IPS-NIHi7 (cell line): ENCODE measurements around the gene GCDH.
"Not testable (repeated sequence)": the region's sequence is repeated elsewhere in the genome, so short reads cannot be mapped to it uniquely, and the experiment has no call there.

Experiments used
- DNase-seq: peaks from one replicate; pipeline ENCODE4 v3.0.0; 2012; ENCODE audit warnings: mixed read lengths; ENCODE audit errors: extremely low spot score

Gene GCDH

GRCh38 chr19:12907166-12907565 is 16.2 kb downstream of the GCDH start:
- DNase-seq = no peak

- DNase-seq = no peak
Observed at GRCh38 chr19:12912571-12912970, 21.6 kb downstream of the GCDH start.

DNA sequence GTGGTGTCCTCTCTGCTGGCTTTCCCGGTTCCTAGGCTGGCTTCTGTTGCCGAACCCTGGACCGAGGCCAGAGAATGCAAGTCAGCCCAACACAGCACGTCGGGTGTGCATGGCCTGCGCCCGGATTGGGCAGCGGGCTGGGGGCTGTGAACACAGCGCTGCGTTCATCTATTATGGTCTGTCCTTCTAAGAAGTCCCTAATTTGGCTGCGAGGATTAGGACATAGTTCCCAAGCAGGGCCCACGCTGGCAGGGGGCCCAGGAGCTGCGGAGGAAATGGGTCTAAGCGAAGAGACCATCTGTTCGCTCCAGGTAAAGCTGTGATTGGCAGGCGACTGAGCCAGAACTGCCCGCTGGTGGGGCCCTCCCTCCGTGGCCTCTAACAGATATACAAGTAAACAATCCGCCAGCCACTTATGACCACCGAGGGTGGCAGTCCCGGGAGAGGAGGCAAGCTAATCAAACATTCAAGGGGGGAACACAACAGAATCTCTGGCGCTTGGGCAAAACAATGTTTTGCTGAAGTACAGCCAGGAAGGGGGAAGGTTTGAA is 22.1 kb downstream of the GCDH start:
- peak; percentile 63 for DNase-seq

DNA sequence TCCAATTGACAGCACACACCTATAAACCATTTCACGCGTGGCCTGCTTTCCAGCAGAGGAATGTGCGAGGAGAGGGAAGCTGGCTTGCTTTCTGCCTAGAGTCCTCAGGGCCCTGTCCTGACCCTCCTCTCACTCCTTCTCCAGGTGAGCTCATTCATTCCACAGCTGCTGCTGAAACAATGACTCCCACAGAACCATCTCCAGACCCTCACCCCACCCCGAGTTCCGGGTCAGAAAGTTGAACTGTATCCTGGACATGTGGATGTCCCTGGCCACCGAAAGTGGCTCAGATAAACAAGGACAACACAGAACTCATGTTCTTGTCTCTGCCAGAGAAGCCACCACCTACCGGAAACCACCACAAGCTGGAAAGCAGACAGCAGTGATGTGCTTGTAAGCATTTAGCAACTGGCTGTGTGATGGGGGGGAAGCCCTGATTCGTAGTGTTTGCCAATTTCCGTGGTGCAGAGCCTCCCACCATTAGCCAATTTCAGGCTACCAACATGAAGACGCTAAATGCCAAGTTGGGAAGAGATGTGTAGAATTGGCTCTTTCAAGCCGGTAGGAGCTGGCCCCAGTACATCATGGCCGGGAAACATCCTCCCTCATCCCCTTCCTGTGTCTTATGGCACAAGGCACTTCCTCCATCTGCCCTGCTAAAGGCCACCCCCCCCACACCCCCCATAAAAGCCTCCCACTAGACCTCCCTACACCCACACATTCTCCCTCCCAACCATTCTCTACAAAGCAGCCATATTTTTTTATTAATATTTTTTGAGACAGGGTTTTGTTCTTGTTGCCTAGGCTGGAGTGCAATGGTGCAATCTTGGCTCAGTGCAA is 23.1 kb downstream of the GCDH start:
- DNase-seq = no peak

GRCh38 chr19:12915860-12916259 is 24.9 kb downstream of the GCDH start:
- DNase-seq = not testable (repeated sequence)

DNA sequence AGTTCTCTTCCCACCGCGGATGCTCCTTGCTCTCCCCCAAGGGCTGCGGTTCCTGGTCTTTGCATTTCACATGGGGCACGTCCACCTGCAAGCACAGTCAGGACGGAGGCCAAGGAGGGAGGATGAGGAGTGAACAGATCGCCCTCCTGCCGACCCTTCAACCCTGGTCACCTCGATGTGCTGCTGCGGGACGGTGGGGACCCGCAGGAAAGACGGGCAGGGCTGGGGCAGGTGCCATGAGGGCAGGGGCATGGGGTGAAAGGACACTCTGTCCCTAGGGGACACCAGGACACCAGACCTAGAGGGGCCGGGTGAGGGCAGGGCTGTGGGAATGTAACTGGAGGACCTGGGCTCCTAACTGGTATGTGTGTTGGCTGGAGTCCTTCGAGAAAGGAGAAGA is 27.3 kb downstream of the GCDH start:
- DNase-seq = no peak

- DNase-seq = no peak
Observed at GRCh38 chr19:12921047-12921446, 30.1 kb downstream of the GCDH start.

DNA sequence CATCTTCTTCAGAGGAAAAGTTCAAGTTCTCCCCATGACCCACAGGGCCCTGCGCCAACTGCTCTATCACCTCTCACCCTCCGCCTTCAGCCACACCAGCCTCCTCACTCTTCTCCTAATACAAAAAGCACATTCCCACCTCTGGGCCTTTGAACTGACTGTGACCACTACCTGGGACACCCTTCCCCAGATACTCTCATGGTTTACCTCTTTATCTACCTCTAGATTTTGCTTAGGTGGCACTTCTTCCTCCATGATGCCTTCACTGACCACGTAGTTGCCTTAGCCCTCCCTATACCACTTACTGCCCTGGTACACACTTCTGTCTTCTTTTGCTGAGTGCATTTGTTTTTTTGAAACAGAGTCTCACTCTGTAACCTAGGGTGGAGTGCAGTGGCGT is 32.0 kb downstream of the GCDH start:
- DNase-seq = no peak

DNA sequence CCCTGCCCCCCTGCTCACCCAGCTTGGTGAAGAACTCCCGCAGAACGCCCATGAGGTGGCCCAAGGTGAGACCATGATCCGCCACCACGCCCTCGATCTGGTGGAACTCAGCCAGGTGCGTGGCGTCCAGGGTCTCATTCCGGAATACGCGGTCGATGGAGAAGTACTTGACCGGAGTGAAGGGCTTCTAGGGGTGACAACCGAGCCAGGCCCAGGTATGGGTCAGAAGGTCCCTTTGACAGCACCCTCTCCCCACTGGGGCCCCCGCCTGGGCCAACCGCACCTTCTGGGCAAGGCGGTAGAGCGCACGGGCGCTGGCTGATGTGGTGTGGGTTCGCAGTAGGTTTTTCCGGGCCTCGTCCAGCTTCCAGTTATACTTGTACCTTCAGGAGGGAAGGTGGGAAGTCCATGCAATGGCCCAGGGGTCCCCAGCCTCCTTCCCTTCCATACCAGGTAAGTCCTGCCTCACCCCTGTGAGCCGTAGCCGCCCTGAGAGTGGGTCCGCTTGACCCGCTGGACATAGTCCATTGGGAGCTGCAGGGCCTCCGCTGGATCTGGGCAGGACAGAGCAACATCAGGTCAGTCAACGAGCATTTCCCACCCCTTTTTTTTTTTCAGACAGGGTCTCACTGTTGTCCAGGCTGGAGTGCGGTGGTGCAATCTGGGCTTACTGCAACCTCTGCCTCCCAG is 33.8 kb downstream of the GCDH start:
- no peak for DNase-seq

- no peak for DNase-seq
Observed at GRCh38 chr19:12930002-12930645, 39.2 kb downstream of the GCDH start.

DNA sequence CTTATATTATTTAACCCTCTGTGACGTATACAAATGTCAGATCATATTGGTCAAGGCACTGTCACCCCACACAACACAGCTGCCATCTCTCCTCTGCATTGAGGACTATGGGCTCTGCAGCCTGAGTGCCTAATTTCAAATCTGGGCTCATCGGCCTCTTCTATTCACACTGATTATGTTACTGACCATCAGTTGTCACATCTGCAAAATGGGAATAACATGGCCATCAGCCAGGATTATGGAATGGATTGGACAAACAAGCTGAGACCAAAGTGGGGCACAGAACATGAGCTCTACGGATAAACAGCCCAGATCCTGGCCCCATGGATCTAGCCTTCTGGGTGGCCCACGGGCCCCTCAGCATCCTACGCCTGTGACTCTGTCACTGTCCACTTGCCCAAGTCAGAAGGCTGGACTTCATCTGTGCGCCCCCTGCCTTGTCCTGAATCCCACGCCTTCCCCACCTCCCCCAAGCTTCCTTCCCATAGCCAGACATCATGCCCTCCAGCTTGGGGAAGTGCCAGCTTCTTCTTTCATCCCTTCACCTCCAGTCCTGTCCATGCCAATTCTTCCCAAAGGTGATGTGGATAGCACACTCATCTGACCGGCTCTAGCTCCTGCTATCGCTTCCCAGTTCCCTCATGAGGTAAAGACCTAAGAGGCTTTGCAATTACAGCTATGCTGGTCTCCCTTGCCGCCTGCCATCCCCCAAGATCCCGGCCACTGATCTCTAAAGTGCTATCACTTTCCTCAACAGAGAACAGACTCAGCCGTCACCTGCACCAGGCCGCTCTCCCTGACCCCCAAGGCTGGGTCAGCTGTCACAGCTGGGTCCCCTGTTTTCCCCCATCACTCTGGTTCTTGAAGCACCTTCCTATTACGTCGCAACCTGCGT is 41.7 kb downstream of the GCDH start:
- no peak for DNase-seq

DNA sequence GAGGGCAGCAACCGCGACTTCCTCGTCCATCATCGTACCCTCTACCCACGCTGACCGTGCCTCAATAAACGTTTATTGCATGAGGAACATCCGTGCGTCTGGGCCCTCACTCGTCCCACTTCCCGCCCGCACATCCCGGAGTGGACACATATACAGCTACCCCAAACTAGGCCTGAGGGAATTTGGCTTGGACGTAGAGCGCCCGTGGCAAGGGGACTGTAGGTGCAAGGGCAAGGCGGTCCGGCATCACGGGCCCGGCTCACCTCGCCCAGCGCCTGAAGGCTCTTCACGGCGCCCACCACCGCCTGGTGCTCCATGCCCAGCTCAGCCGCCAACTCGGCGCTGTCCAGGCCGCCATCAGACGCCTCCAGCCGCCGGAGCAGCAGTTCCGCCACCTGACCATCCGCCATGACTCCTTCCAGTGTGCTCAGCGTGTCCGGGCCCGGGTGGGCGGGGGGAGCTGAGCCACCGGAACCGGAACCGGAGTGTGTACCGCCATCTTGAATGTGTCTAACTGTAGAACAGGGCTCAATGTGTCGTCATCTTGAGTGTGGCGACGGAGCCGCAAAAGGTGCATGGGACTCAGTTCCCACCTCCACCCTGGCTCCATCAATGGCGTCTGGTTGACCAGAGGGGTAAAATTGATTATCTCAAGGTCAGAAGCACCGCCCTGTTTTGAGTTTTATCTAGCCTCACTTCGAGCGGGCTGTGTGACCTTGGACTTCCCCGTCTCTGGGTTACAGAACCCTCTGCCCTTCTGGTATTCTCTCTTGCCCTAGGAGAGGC is 42.5 kb downstream of the GCDH start, which contains the start of gene FARSA:
Gene FARSA (minus strand): TSS at position 425 of the 786 bp plus-strand sequence. CDS start 15 bp downstream, at position 410.
- peak; percentile 91 for DNase-seq

DNA sequence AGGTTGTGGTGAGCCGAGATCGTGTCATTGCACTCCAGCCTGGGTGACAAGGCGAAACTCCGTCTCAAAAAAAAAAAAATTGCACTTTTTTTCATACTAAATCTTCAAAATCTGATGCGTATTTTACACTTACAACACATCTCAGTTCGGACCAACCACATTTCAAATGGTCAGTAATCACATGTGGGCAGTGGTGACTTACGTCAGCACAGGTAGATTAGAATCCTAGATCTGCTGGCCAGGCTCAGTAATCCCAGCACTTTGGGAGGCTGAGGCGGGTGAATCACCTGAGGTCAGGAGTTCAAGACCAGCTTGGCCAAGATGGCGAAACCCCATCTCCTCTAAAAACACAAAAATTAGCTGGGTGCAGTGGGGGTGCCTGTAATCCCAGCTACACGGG is 44.1 kb downstream of the GCDH start:
- DNase-seq = no peak

- DNase-seq = no peak
Observed at GRCh38 chr19:12936582-12936981, 45.6 kb downstream of the GCDH start.

GRCh38 chr19:12937093-12937926 is 46.4 kb downstream of the GCDH start:
- DNase-seq = peak; percentile 59

DNA sequence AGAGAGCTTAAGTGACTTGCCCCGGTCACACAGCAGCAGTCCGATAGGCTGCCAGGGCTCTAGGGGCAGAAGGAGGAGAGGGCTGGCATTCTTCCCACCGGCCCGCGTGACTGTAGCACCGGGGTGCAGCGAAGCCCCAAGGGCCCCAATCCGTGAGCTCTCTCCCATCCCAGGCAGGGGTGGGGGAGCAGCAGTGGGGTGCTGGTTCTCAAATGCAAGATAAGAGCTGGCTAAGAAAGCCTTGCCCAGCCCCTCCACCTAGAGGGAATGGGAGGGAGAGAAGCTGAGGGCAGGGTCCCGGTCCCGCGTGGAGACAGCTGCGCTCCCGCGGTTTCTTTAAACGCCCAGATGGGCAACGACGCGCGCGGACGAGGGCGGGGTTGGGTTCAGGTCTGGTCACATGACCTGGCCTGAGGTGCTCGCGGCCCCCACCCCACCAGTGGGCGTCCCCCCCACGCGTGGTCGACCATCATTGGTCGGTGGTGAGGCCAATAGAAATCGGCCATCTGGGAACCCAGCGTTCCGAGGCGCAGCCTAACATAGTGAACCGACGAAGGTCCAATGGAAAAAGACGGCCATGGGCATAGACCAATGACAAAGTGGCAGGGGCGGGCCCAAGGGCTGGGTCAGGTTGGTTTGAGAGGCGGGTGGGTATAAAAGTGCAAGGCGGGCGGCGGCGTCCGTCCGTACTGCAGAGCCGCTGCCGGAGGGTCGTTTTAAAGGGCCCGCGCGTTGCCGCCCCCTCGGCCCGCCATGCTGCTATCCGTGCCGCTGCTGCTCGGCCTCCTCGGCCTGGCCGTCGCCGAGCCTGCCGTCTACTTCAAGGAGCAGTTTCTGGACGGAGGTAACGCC is 47.2 kb downstream of the GCDH start, which contains the start of gene CALR:
Gene CALR (plus strand): TSS at position 683 of the 852 bp plus-strand sequence. CDS start 71 bp downstream, at position 754.
- peak; percentile 96 for DNase-seq

- DNase-seq = no peak
Observed at GRCh38 chr19:12938779-12939601, 48.0 kb downstream of the GCDH start.
